GM20000 (cell line): ENCODE results near the gene PMM2.
A peak's percentile ranks its signal among the peaks of the same experiment; 100 is the strongest.
"Not testable (repeated sequence)": the region's sequence is repeated elsewhere in the genome, so short reads cannot be mapped to it uniquely, and the experiment has no call there.

Experiments used
- DNase-seq: peaks from one replicate; pipeline ENCODE4 v3.0.0; 2012; ENCODE audit warnings: low spot score
- TF ChIP-seq, protein P1 (sequence below): IDR thresholded peaks from 2 replicates; pipeline ENCODE4 v1.5.1; 2012; ENCODE audit warnings: mild to moderate bottlenecking, control low read depth; ENCODE audit errors: extremely low read depth, missing control alignments

PMM2 gene

GRCh38 chr16:8866118-8866883 lies 68.7 kb downstream of the PMM2 start:
- no peak for DNase-seq
- TF ChIP-seq, protein P1, sequence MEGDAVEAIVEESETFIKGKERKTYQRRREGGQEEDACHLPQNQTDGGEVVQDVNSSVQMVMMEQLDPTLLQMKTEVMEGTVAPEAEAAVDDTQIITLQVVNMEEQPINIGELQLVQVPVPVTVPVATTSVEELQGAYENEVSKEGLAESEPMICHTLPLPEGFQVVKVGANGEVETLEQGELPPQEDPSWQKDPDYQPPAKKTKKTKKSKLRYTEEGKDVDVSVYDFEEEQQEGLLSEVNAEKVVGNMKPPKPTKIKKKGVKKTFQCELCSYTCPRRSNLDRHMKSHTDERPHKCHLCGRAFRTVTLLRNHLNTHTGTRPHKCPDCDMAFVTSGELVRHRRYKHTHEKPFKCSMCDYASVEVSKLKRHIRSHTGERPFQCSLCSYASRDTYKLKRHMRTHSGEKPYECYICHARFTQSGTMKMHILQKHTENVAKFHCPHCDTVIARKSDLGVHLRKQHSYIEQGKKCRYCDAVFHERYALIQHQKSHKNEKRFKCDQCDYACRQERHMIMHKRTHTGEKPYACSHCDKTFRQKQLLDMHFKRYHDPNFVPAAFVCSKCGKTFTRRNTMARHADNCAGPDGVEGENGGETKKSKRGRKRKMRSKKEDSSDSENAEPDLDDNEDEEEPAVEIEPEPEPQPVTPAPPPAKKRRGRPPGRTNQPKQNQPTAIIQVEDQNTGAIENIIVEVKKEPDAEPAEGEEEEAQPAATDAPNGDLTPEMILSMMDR = no peak

GRCh38 chr16:8866884-8867215 lies 69.2 kb downstream of the PMM2 start:
- no peak for DNase-seq
- TF ChIP-seq, protein P1 = no peak

DNA sequence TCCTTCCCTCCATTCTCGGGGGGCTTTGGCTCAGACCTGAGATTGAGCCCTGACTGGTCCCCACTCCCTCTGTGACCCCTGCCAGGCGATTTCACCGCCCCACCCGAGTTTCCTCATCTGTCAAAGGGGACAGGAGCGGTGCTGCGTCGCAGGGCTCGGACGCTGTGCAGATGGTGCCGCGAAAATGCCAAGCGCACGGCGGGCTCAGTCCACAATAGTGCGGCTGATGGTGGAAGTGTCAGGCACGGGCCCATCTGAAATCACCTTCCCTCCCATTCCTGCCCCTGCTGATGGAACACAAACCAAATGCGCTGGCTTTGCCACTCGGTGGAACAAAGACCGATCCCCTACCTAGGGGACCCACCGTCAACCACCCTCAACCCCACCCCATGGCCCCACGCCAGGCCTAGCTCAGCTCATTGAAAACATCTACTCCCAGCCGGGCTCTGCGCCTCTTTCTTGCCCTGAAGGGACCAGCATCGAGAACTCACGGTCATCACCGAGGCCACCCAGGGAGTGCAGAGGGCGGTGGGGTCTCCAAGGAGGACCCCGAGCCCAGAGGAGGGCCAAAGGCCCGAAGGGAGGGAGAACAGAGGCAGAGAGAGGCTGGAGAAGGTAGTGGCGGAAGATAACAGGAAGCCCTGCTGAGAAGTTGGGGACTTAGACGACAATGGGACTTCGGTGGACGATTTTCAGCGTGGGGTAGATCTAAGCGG lies 69.7 kb downstream of the PMM2 start:
- TF ChIP-seq, protein P1 = no peak
- peak; percentile 45 for DNase-seq

- no peak for DNase-seq
- TF ChIP-seq, protein P1 = no peak
These were observed 70.3 kb downstream of the PMM2 start for GRCh38 chr16:8867932-8868415.

DNA sequence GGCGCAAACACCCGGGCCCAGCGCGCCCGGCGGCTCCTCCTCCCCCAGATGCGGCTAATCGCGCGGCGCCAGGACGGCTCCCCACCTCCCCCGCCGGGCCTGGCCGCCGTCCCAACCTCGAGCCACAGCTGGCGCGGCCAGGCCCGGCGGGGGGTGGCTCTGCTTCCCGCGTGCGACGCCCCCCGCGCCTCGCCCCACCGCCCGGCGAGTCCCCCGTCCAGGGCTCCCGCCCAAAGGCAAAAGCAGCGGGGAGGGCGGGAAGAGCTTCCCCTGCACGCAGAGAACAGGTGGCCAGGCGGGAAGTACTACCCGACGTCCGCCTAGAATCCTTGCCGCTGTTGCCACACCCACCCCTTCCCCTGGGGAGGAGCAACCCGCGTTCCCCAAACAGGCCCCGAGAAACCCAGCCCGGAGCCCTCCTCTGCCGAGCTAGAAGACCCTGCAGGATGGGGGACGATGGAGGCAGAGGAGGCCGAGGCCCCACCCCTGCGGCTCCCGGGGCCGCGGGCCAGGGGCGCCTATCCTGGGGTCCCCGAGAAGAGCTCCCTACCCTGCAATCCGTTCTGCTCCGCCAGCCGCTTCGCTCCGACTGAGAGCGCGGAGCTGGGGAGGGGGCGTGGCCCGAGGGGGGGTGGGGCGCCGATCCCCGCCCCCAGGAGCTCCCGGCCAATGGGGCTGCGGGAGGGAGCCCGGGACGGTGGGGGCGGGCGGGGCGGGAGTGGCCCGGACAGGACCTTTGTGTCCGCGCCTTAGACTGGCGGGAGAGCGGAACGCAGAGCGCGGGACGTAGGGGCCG lies 71.0 kb downstream of the PMM2 start, which contains the start of gene CARHSP1:
Gene CARHSP1, minus strand, starts transcription at position 591 of the 796 bp plus-strand sequence. CDS start 9,678 bp downstream, outside the sequence.
- TF ChIP-seq, protein P1 = no peak
- peak; percentile 99 for DNase-seq

GRCh38 chr16:8869212-8869987 lies 71.8 kb downstream of the PMM2 start:
- TF ChIP-seq, protein P1 = no peak
- peak; percentile 45 for DNase-seq

DNA sequence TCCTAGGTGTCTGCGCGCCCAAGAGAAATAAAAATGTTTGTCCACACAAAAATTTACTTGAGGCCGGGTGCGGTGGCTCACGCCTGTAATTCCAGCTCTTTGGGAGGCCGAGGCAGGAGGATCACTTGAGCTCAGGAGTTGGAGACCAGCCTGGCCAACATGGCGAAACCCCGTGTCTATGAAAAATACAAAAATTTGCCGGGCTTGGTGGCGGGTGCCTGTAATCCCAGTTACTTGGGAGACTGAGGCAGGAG lies 72.3 kb downstream of the PMM2 start:
- not testable (repeated sequence) for DNase-seq
